Measurements from ENCODE around the gene PF4V1. TPM values are rescaled to one million over a fixed set of nuclear protein-coding genes. Genes with fewer than 3 reads are reported as not detected.

PF4V1 gene
- polyA plus RNA-seq, 4 donors = 0.42 to 1.1 (median 0.55) TPM

DNA sequence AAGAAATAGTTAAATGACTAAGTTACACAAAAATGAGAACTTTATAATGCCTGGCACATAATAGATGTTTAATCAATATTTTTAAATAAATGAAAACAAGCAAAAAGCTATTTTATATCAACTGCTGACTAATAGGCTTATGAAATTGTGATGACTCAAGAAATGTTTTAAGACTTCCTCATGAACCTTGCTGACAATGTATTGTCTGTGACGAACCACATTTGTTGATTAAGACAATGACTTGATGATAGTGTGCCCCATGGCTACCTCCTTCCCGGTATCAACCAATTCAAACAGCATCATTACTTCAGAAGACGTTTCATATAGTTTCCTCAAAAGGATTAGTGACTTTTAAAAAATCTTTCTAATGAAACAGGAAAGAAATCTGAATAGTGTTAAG lies 8.8 kb upstream of the PF4V1 start:
- no peak for DNase-seq (ENCODE audit: low read depth in 4 of 4, low spot score in 3 of 4)

DNA sequence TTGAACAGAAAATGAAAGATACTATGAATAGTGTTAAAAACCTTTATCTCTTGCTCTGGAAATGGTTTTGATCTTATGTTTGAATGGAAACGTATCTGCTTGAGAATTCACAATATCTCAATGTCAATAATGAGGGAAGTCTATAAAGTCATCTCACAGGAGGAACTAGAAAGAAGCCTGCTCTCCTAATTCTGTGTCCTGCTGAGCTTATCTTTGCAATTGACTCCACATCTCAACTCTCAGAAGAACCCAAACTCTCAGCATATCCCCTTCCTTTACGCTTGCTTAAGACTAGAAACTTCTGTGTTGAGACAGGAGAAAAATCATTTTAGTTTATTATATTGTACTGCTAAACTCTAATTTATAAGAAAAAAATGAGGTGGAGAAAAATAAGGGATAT lies 8.3 kb upstream of the PF4V1 start:
- DNase-seq (ENCODE audit: low read depth in 4 of 4, low spot score in 3 of 4) = no peak

- DNase-seq (ENCODE audit: low read depth in 4 of 4, low spot score in 3 of 4) = no peak
These were observed 5.4 kb upstream of the PF4V1 start for GRCh38 chr4:73847526-73848182.

- no peak for DNase-seq (ENCODE audit: low read depth in 4 of 4, low spot score in 3 of 4)
These were observed 4.8 kb upstream of the PF4V1 start for GRCh38 chr4:73848183-73848777.

DNA sequence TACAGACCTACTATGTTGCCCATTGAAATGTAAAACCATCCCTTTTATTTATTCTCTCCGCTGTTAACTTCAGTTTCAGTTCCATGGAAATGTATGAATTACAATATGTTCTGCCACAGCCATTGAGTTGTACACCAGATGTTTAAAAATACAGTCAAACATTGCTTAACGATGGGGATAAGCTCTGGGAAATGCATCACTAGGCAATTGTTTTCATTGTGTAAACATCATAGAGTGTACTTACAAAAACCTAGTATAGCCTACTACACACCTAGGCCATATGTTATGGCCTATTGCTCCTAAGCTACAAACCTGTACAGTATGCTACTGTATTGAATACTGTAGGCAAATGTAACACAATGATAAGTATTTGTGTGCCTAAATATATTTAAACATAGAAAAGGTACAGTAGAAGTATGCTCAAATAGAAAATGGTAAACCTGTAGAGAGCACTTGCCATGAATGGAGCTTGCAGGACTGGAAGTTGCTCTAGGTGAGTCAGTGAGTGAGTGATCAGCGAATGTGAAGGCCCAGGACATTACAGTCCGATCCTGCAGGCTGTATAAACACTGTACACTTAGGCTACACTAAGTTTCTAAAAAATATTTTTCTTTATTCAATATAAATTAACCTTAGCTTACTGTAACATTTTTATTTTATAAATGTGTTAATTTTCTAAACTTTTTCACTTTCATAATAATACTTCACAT lies 2.7 kb upstream of the PF4V1 start:
- DNase-seq (ENCODE audit: low read depth in 4 of 4, low spot score in 3 of 4) = no peak

DNA sequence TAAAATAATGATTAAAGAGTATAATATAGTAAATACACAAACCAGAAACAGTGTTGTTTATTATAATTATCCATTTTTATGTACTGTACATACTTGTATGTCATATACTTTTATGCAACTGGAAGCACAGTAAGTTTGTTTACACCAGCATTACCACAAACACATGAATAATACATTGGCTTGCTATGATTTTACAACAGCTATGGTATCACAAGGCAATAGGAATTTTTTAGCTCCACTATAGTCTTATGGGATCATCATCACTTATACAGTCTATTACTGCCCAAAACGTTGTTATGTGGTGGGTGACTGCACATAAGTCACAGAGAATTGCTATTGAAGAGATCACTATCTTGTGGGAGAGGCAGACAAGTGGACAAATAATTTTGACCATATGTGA lies 1.8 kb upstream of the PF4V1 start:
- DNase-seq (ENCODE audit: low read depth in 4 of 4, low spot score in 3 of 4) = no peak

DNA sequence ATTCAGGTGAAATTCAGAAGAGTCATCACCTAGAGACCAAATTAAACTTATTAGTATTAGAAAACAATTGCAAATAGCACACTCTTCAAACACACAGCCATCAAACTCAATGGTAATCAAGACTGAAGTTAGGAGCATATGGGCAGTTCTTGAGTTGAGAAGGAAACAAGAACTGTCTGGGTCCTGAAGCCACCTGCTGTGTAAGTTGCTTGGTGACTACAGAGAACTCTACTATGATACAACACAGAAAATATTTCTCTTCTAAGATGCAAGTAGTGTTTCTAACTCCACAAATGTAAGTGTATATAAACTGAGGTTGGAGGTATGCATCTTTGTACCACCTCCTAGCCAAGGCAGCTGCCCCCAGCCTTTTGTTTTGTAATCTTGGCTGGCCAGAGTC lies 325 bp upstream of the PF4V1 start:
- no peak for DNase-seq (ENCODE audit: low read depth in 4 of 4, low spot score in 3 of 4)

DNA sequence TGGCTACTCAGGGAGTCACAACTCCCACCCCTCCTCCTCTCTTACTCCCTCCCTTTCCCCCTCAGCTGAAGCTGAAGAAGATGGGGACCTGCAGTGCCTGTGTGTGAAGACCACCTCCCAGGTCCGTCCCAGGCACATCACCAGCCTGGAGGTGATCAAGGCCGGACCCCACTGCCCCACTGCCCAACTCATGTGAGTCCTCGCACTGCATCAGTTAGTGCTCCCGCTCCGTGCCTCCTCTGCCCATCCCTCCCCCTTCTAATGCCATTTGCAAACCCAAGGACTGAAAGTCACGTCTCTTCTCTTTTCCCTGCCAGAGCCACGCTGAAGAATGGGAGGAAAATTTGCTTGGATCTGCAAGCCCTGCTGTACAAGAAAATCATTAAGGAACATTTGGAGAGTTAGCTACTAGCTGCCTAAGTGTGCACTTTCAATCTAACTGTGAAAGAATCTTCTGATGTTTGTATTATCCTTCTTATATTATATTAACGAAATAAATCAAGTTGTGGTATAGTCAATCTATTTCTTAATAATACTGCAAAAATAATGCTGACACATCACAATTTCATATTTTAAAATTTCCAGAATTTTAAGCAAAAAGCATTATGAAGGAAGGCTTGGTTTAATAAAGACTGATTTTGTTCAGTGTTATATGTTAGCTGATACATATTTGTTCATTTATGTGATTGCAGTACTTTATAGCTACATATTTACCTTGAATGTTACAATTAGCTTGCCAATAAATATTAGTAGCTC lies 800 bp downstream of the PF4V1 start:
- DNase-seq (ENCODE audit: low read depth in 4 of 4, low spot score in 3 of 4) = no peak

GRCh38 chr4:73855406-73855805 lies 2.3 kb downstream of the PF4V1 start:
- DNase-seq (ENCODE audit: low read depth in 4 of 4, low spot score in 3 of 4) = no peak

GRCh38 chr4:73856518-73856917 lies 3.4 kb downstream of the PF4V1 start:
- DNase-seq (ENCODE audit: low read depth in 4 of 4, low spot score in 3 of 4) = no peak

GRCh38 chr4:73859614-73860088 lies 6.6 kb downstream of the PF4V1 start:
- DNase-seq (ENCODE audit: low read depth in 4 of 4, low spot score in 3 of 4) = no peak

- no peak for DNase-seq (ENCODE audit: low read depth in 4 of 4, low spot score in 3 of 4)
These were observed 7.1 kb downstream of the PF4V1 start for GRCh38 chr4:73860181-73860580.

DNA sequence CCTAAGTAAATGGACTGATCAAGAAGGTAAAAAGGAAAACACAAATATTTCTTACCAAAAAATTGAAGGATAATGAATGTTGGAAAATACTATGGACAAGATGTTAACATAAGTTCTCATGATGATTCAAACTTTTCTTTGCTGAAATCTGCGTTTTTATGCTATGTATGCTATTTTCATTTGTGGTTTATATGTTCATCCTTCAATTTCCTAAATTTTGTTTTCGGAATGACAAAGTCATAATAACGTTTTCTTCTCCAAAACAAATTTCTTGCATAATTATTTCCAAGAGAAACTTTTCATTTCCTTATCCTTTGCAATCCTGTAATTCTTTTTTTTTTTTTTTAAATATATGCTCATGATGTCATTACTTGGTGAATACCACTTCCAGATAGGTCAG lies 7.8 kb downstream of the PF4V1 start:
- DNase-seq (ENCODE audit: low read depth in 4 of 4, low spot score in 3 of 4) = no peak

- DNase-seq (ENCODE audit: low read depth in 4 of 4, low spot score in 3 of 4) = no peak
These were observed 9.2 kb downstream of the PF4V1 start for GRCh38 chr4:73862322-73862721.

DNA sequence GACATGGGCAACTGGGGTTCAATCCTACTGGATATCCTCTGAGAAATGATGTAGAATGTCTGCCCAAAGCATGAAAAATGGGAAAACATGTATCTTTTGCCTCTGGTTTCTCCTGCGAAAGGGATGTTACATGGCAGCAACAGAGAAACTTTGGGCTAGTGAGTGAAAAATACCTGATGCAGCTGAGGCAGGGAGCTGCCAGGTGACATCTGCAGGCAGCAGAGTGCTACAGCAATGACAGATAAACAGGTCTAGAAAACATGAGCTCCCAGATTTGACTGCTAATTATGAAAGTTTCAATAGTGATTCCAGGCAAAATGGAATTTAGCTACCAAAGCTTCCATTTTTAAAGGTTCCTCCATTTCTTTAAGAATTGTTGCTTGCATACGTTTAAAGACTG lies 11.3 kb downstream of the PF4V1 start:
- DNase-seq (ENCODE audit: low read depth in 4 of 4, low spot score in 3 of 4) = no peak

DNA sequence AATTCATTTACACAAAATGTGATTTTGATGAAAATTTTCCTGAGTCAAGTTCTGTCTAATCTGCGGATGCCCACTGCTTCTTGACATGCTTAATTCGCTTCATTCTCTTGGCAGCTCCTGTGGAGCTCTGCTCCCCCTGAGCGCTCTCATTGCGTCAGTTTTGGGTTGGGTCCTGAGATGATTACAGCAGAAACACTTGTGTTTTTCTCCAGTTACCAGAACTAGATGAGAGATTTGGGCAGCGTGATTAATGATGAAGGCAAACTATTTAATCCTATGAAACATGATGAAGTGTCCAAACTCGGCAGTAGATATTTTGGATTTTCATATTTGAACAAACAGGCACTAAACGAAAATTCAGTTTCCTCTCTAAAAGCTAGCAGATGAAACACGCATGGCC lies 11.9 kb downstream of the PF4V1 start:
- DNase-seq (ENCODE audit: low read depth in 4 of 4, low spot score in 3 of 4) = no peak

DNA sequence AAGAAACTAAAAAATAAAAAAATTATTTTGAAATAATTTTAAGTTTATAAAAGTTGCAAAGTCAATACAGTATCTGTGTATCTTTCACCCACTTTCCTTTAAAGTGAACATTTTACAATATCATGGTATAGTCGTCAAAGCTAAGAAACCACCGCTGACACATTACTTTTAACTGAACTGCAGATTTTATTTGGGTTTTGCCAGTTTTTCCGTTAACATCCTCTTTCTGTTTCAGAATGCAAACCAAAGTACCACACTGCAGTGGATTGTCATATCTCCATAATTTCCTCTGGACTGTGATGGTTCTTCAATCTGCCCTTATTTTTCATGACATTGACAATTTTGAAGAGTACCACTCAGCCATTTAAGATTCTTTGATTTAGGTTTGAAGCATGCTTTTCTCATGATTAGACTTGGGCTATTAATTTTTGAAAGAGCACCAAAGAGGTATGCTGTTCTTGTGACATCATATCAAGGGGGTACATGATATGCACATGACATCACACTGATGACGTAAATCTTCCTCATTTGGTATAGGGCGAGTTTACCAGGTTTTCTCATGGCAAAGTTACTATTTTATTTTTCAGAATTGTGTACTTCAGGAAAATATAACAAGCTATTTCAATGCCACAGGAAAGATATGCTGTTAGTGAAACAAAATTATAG lies 12.5 kb downstream of the PF4V1 start:
- no peak for DNase-seq (ENCODE audit: low read depth in 4 of 4, low spot score in 3 of 4)

- no peak for DNase-seq (ENCODE audit: low read depth in 4 of 4, low spot score in 3 of 4)
These were observed 13.2 kb downstream of the PF4V1 start for GRCh38 chr4:73866246-73866645.

GRCh38 chr4:73867783-73868182 lies 14.7 kb downstream of the PF4V1 start:
- no peak for DNase-seq (ENCODE audit: low read depth in 4 of 4, low spot score in 3 of 4)

GRCh38 chr4:73868206-73869129 lies 15.4 kb downstream of the PF4V1 start:
- DNase-seq (ENCODE audit: low read depth in 4 of 4, low spot score in 3 of 4) = no peak
